Body of pancreas (tissue), 4 donors: ENCODE results near the gene FERMT2.

Experiments
- CTCF ChIP-seq, 7 experiments: fragments of 450-650 bp in 4 of 7; fragments of 200-600 bp in 3 of 7; sonication (generic) in 3 of 7; IDR thresholded peaks; one replicate each; pipeline ENCODE4 v1.5.1; 2016 to 2019; ENCODE audit warnings: antibody characterized with exemption in 7 of 7
- POLR2A ChIP-seq, 3 donors: fragments of 450-650 bp; IDR thresholded peaks; one replicate each; pipeline ENCODE4 v1.6.1; 2016; ENCODE audit warnings: antibody characterized with exemption in 3 of 3, mild to moderate bottlenecking in 2 of 3

GRCh38 chr14:52874389-52874788 is 76.5 kb downstream of the FERMT2 start:
- TF ChIP-seq CTCF (IDR thresholded peaks at IDR 0.05) (no peak), POLR2A (IDR thresholded peaks at IDR 0.05) (no peak)
